Activated CD4-positive, alpha-beta T cell treated with anti-CD3 and anti-CD28 coated beads for 48 hours (primary cell): Measurements from ENCODE around the gene ABCC11.
"Not testable (repeated sequence)": the region's sequence is repeated elsewhere in the genome, so short reads cannot be mapped to it uniquely, and the experiment has no call there.

Experiments
- DNase-seq: peaks from one replicate; pipeline ENCODE4 v3.0.0-alpha.2; 2020

ABCC11 gene

GRCh38 chr16:48197294-48197693 is 50.0 kb downstream of the ABCC11 start:
- no peak for DNase-seq

- no peak for DNase-seq
These were observed 52.3 kb downstream of the ABCC11 start for GRCh38 chr16:48194828-48195556.

- DNase-seq, result no peak
These were observed 53.5 kb downstream of the ABCC11 start for GRCh38 chr16:48193846-48194245.

- DNase-seq, result no peak
These were observed 58.8 kb downstream of the ABCC11 start for GRCh38 chr16:48188449-48189102.

- DNase-seq, result no peak
These were observed 59.6 kb downstream of the ABCC11 start for GRCh38 chr16:48187779-48188178.

- DNase-seq, result no peak
These were observed 62.7 kb downstream of the ABCC11 start for GRCh38 chr16:48184681-48185080.

GRCh38 chr16:48182979-48183537 is 64.3 kb downstream of the ABCC11 start:
- DNase-seq, result no peak

- DNase-seq, result not testable (repeated sequence)
These were observed 65.4 kb downstream of the ABCC11 start for GRCh38 chr16:48181746-48182520.

- no peak for DNase-seq
These were observed 66.4 kb downstream of the ABCC11 start for GRCh38 chr16:48180868-48181480.

- DNase-seq, result no peak
These were observed 70.5 kb downstream of the ABCC11 start for GRCh38 chr16:48176635-48177408.

GRCh38 chr16:48173889-48174288 is 73.5 kb downstream of the ABCC11 start:
- no peak for DNase-seq

GRCh38 chr16:48172682-48173081 is 74.7 kb downstream of the ABCC11 start:
- no peak for DNase-seq

GRCh38 chr16:48169896-48170295 is 77.4 kb downstream of the ABCC11 start:
- DNase-seq, result no peak

GRCh38 chr16:48168075-48168474 is 79.3 kb downstream of the ABCC11 start:
- no peak for DNase-seq

- not testable (repeated sequence) for DNase-seq
These were observed 80.7 kb downstream of the ABCC11 start for GRCh38 chr16:48166617-48167016.

- no peak for DNase-seq
These were observed 81.3 kb downstream of the ABCC11 start for GRCh38 chr16:48165961-48166578.

GRCh38 chr16:48164907-48165715 is 82.2 kb downstream of the ABCC11 start:
- peak; percentile 78 for DNase-seq

- no peak for DNase-seq
These were observed 84.4 kb downstream of the ABCC11 start for GRCh38 chr16:48162839-48163410.

- DNase-seq, result no peak
These were observed 85.4 kb downstream of the ABCC11 start for GRCh38 chr16:48161906-48162305.

GRCh38 chr16:48160575-48160974 is 86.8 kb downstream of the ABCC11 start:
- DNase-seq, result no peak
